ENCODE data around the gene SP140L. TPM values are rescaled to one million over a fixed set of nuclear protein-coding genes. Genes with fewer than 3 reads are reported as not detected.

SP140L gene
- total and polyA plus RNA-seq, 2 donors (not counting 1 experiment from before 2014, with no cell fraction given): 94.6 to 154 TPM

GRCh38 chr2:230403746-230404145, 76.8 kb downstream of the SP140L start:
- TF ChIP-seq EZH2 (IDR thresholded peaks at IDR 0.05; ENCODE audit: borderline replicate concordance, insufficient read depth, low read depth, low read length, poor library complexity, severe bottlenecking): no peak
- TF ChIP-seq CTCF (IDR thresholded peaks at IDR 0.05): no peak
- no peak overlapping the region for H3K4me3 Mint-ChIP-seq
- peaks cover 9 to 62% of the 10 kb centered on the region in 2 experiments for H3K36me3 ChIP-seq (replicated peaks in 1 of 2; ENCODE audit: control extremely low read depth in 1 of 2, control insufficient read depth in 1 of 2, extremely low read depth in 1 of 2, insufficient read depth in 2 of 2, low read length in 1 of 2)
- H3K9me3 ChIP-seq (ENCODE audit: control extremely low read depth in 1 of 3, control insufficient read depth in 2 of 3, insufficient read depth in 1 of 3, low read length in 2 of 3): no peaks in the 10 kb centered on the region
- peaks cover 7% of the 10 kb centered on the region for H3K4me1 Mint-ChIP-seq
- no peak overlapping the region for H3K27ac Mint-ChIP-seq
- DNase-seq: no peak
- intact Hi-C loops (cut with micrococcal nuclease): no loop called here
- no peaks in the 10 kb centered on the region for H4K20me1 ChIP-seq (ENCODE audit: control insufficient read depth, insufficient read depth, low read length, poor library complexity, severe bottlenecking)
- H3K4me2 ChIP-seq (replicated peaks; ENCODE audit: low read depth, low read length, poor library complexity, severe bottlenecking): no peak overlapping the region
- ChIA-PET POLR2A (no interaction called here), CTCF (interaction anchor here (1.0 to 1.6 kb wide), 2 partner anchors 200 to 395 kb away, joined by 3 to 5 read pairs; no protein-coding TSS in a partner anchor)
- no peak overlapping the region for H3K27ac ChIP-seq (ENCODE audit: low read length in 2 of 2)
- H3K9ac ChIP-seq (ENCODE audit: low read length): no peak overlapping the region
- no peak overlapping the region for H2AFZ ChIP-seq (ENCODE audit: insufficient read depth, low read depth, low read length, poor library complexity, severe bottlenecking)
- 91% methylated on average over 6 of the region's 7 CpGs for WGBS (ENCODE audit: insufficient coverage)
- ATAC-seq (ENCODE audit: low read depth): no peak
- H3K27me3 Mint-ChIP-seq: no peaks in the 10 kb centered on the region
- H3K9me3 Mint-ChIP-seq (ENCODE audit: insufficient read depth): no peaks in the 10 kb centered on the region
- H3K4me1 ChIP-seq (ENCODE audit: control insufficient read depth in 2 of 2, insufficient read depth in 2 of 2, low read length in 2 of 2): no peaks in the 10 kb centered on the region
- no peaks in the 10 kb centered on the region for H3K79me2 ChIP-seq (ENCODE audit: control insufficient read depth, insufficient read depth, low read length)
- no peaks in the 10 kb centered on the region for H3K27me3 ChIP-seq (replicated peaks in 1 of 4; ENCODE audit: control extremely low read depth in 1 of 4, control insufficient read depth in 3 of 4, insufficient read depth in 4 of 4, low read length in 3 of 4)
- no peak overlapping the region for H3K4me3 ChIP-seq (ENCODE audit: control extremely low read depth in 1 of 5, extremely low read depth in 1 of 5, insufficient read depth in 1 of 5, low read depth in 2 of 5, low read length in 4 of 5)

- Histone ChIP-seq H3K9me3 (ENCODE audit: control extremely low read depth in 1 of 3, control insufficient read depth in 2 of 3, insufficient read depth in 1 of 3, low read length in 2 of 3) (no peaks in the 10 kb centered on the region), H4K20me1 (ENCODE audit: control insufficient read depth, insufficient read depth, low read length, poor library complexity, severe bottlenecking) (no peaks in the 10 kb centered on the region), H3K4me3 (ENCODE audit: control extremely low read depth in 1 of 5, extremely low read depth in 1 of 5, insufficient read depth in 1 of 5, low read depth in 2 of 5, low read length in 4 of 5) (no peak overlapping the region), H3K79me2 (ENCODE audit: control insufficient read depth, insufficient read depth, low read length) (peaks cover 3% of the 10 kb centered on the region), H3K9ac (ENCODE audit: low read length) (no peak overlapping the region), H3K4me1 (ENCODE audit: control insufficient read depth in 2 of 2, insufficient read depth in 2 of 2, low read length in 2 of 2) (peaks cover 16 to 17% of the 10 kb centered on the region in 2 donors), H3K36me3 (replicated peaks in 1 of 2; ENCODE audit: control extremely low read depth in 1 of 2, control insufficient read depth in 1 of 2, extremely low read depth in 1 of 2, insufficient read depth in 2 of 2, low read length in 1 of 2) (peaks cover 9 to 46% of the 10 kb centered on the region in 2 experiments), H3K4me2 (replicated peaks; ENCODE audit: low read depth, low read length, poor library complexity, severe bottlenecking) (no peak overlapping the region), H3K27ac (ENCODE audit: low read length in 2 of 2) (no peak overlapping the region), H2AFZ (ENCODE audit: insufficient read depth, low read depth, low read length, poor library complexity, severe bottlenecking) (no peak overlapping the region), H3K27me3 (replicated peaks in 1 of 4; ENCODE audit: control extremely low read depth in 1 of 4, control insufficient read depth in 3 of 4, insufficient read depth in 4 of 4, low read length in 3 of 4) (no peaks in the 10 kb centered on the region)
- Mint-ChIP-seq H3K9me3 (ENCODE audit: insufficient read depth) (no peaks in the 10 kb centered on the region), H3K27ac (no peak overlapping the region), H3K27me3 (no peaks in the 10 kb centered on the region), H3K4me3 (no peak overlapping the region), H3K4me1 (peaks cover 22% of the 10 kb centered on the region)
- ChIA-PET CTCF (no interaction called here), POLR2A (no interaction called here)
- no peak for ATAC-seq (ENCODE audit: low read depth)
- no peak for TF ChIP-seq EZH2 (IDR thresholded peaks at IDR 0.05; ENCODE audit: borderline replicate concordance, insufficient read depth, low read depth, low read length, poor library complexity, severe bottlenecking)
- no peak for TF ChIP-seq CTCF (IDR thresholded peaks at IDR 0.05)
- no CpG with 5 or more reads among the region's 3 CpGs for WGBS (ENCODE audit: insufficient coverage)
- DNase-seq: no peak
- intact Hi-C loops (cut with micrococcal nuclease): no loop called here
These were observed 78.8 kb downstream of the SP140L start for GRCh38 chr2:230405824-230406223.

All from B cell (primary cell).